NT2/D1 (cell line): ENCODE data around the gene DLG2.
A peak's percentile ranks its signal among the peaks of the same experiment; 100 is the strongest.

Experiments
- DNase-seq: peaks from one replicate; pipeline ENCODE4 v3.0.0-alpha.2; 2011; ENCODE audit warnings: low read depth, low spot score
- H3K27me3 ChIP-seq: 2 replicates; pipeline ENCODE4 v1.6.0; 2011; ENCODE audit warnings: mild to moderate bottlenecking; ENCODE audit not compliant: insufficient read length, insufficient read depth
- H3K36me3 ChIP-seq: 2 replicates; pipeline ENCODE4 v1.6.1; 2011; ENCODE audit warnings: mild to moderate bottlenecking, low read length, mixed read lengths; ENCODE audit not compliant: insufficient read depth, insufficient read length
- H3K4me1 ChIP-seq: 2 replicates; pipeline ENCODE4 v1.5.1; 2011; ENCODE audit not compliant: insufficient read depth, insufficient read length
- H3K4me3 ChIP-seq: 2 replicates; pipeline ENCODE4 v1.5.1; 2011; ENCODE audit warnings: low read depth; ENCODE audit not compliant: insufficient read length
- H3K9ac ChIP-seq: 2 replicates; pipeline ENCODE4 v1.6.0; 2011; ENCODE audit warnings: low read depth; ENCODE audit not compliant: insufficient read length
- H3K9me3 ChIP-seq: 2 replicates; pipeline ENCODE4 v1.5.1; 2011; ENCODE audit warnings: mild to moderate bottlenecking, low read length; ENCODE audit not compliant: insufficient read depth
- SUZ12 ChIP-seq: IDR thresholded peaks from 2 replicates; pipeline ENCODE4 v1.6.1; 2011; ENCODE audit not compliant: insufficient read length, insufficient read depth; ENCODE audit errors: extremely low read depth
- YY1 ChIP-seq: IDR thresholded peaks from 2 replicates; pipeline ENCODE4 v1.6.1; 2011; ENCODE audit not compliant: insufficient read length, insufficient read depth
- ZNF274 ChIP-seq: IDR thresholded peaks from 2 replicates; pipeline ENCODE4 v1.6.1; 2011; ENCODE audit warnings: mild to moderate bottlenecking, low read depth, low read length

DLG2 gene

GRCh38 chr11:84355911-84356310, 1271.2 kb downstream of the DLG2 start:
- no peaks in the 10 kb centered on the region for H3K9me3 ChIP-seq
- no peak for DNase-seq
- H3K9ac ChIP-seq: no peak overlapping the region
- H3K36me3 ChIP-seq: no peaks in the 10 kb centered on the region
- no peaks in the 10 kb centered on the region for H3K27me3 ChIP-seq
- H3K4me1 ChIP-seq: no peaks in the 10 kb centered on the region
- TF ChIP-seq YY1: no peak
- no peak for TF ChIP-seq ZNF274
- TF ChIP-seq SUZ12: no peak
- no peak overlapping the region for H3K4me3 ChIP-seq

DNA sequence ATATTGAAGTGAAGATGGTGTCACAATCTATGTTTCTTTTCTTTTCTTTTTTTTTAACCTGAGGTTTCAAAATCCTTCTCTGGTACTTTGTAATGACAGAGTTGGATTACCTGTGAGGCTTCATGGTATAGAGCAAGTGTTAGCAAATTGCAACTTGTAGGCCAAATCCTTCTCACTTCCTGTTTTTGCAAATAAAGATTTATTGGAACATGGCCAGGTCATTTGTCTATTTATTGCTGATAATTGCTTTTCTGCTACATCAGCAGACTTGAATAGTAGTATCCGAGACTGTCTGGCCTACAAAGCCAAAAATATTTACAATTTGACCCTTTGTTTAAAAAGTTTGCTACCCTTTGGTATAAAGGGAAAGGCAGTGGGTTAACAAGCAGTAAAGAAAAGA, 1281.5 kb downstream of the DLG2 start:
- H3K27me3 ChIP-seq: no peaks in the 10 kb centered on the region
- DNase-seq: no peak
- no peak overlapping the region for H3K4me3 ChIP-seq
- TF ChIP-seq YY1 (no peak), ZNF274 (no peak), SUZ12 (no peak)
- no peaks in the 10 kb centered on the region for H3K4me1 ChIP-seq
- no peaks in the 10 kb centered on the region for H3K9me3 ChIP-seq
- no peaks in the 10 kb centered on the region for H3K36me3 ChIP-seq
- H3K9ac ChIP-seq: no peak overlapping the region

DNA sequence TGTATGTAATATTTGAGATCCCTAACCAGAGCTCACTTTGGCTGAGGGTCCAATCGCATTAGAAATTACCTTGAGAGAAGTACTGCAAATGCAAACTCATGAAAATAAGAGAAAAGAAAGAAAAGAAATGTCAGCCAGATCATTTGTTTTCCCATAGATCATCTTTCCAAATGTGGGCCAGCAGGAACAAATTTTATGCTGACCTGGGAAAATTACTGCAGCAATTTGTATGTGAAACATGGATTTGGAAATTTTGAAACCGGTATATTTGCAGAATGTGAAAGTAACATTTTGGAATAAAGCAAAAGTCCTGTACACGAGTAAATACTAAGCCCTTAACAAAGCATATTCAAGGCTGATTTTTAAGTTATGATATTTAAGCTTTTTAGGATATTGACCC, 1282.1 kb downstream of the DLG2 start:
- no peaks in the 10 kb centered on the region for H3K4me1 ChIP-seq
- H3K9me3 ChIP-seq: no peaks in the 10 kb centered on the region
- H3K36me3 ChIP-seq: no peaks in the 10 kb centered on the region
- TF ChIP-seq ZNF274 (no peak), YY1 (no peak), SUZ12 (no peak)
- no peak for DNase-seq
- H3K4me3 ChIP-seq: no peak overlapping the region
- H3K9ac ChIP-seq: no peak overlapping the region
- no peaks in the 10 kb centered on the region for H3K27me3 ChIP-seq

DNA sequence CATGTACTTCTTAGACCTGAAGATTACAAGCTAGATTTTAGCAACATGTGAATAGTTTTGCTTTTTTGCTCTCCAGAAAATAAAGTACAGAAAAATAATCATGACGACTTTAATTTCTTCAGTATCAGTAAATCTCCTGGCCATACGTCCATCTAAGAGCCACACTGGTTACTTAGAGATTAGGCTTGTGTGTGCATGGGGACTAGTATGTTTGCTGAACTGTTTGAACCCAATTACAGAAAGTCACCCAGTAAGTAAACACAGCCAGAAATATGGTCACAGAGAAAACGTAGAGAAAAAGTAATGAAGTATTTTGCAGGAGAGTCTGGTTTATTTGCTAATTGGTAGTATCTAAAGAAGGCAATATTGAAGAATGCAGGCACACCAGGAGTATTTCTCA, 1287.3 kb downstream of the DLG2 start:
- TF ChIP-seq ZNF274: no peak
- TF ChIP-seq SUZ12: no peak
- no peak for TF ChIP-seq YY1
- Histone ChIP-seq H3K36me3 (no peaks in the 10 kb centered on the region), H3K27me3 (no peaks in the 10 kb centered on the region), H3K9ac (no peak overlapping the region), H3K9me3 (no peaks in the 10 kb centered on the region), H3K4me3 (no peak overlapping the region), H3K4me1 (no peaks in the 10 kb centered on the region)
- DNase-seq: no peak

- no peak for DNase-seq
- TF ChIP-seq SUZ12 (no peak), ZNF274 (no peak), YY1 (no peak)
- no peak overlapping the region for H3K4me3 ChIP-seq
- H3K9me3 ChIP-seq: no peaks in the 10 kb centered on the region
- no peaks in the 10 kb centered on the region for H3K36me3 ChIP-seq
- no peaks in the 10 kb centered on the region for H3K27me3 ChIP-seq
- H3K9ac ChIP-seq: no peak overlapping the region
- H3K4me1 ChIP-seq: no peaks in the 10 kb centered on the region
Measured at GRCh38 chr11:84333221-84333620, 1293.9 kb downstream of the DLG2 start.

DNA sequence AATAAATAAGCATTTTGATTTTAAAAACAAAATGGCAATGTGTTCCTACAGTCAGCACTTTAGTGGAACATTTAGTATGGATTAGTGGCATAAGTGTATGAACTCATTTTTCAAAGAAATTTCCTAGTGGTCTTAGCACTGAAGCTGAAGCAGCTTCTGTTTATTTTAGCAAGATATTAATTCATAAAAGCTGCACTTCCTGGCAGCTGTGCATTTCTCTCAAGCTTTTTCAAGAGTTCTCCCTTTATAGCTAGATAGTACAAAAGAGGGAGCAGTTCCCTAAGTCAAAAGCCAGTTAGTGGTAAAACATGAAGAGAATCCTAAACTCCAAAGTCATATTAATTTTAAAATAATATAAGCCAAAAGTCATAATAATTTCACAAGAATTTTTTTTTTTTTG, 1304.9 kb downstream of the DLG2 start:
- no peaks in the 10 kb centered on the region for H3K27me3 ChIP-seq
- H3K9me3 ChIP-seq: no peaks in the 10 kb centered on the region
- no peaks in the 10 kb centered on the region for H3K4me1 ChIP-seq
- no peak overlapping the region for H3K4me3 ChIP-seq
- H3K36me3 ChIP-seq: no peaks in the 10 kb centered on the region
- no peak for TF ChIP-seq YY1
- no peak for TF ChIP-seq ZNF274
- TF ChIP-seq SUZ12: no peak
- DNase-seq: no peak
- no peak overlapping the region for H3K9ac ChIP-seq

DNA sequence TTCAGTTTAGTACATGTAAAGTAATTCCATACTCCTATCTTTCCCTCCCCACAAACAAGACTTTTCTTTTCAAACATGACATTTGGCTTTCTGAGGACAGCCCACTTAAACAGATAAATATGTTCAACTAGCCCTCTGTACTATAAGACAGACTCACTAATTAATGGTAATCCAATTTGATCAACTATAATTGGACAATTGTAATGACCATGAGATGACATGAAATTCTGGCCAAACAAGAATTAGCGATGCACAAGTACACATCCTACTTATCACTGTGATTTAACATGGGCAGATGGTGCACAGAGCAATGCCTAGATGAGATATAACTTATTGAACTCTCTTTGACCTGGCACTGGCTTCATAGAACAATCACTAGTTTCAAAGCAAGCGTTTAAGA, 1307.3 kb downstream of the DLG2 start:
- Histone ChIP-seq H3K4me1 (no peaks in the 10 kb centered on the region), H3K27me3 (no peaks in the 10 kb centered on the region), H3K4me3 (no peak overlapping the region), H3K9ac (no peak overlapping the region), H3K36me3 (no peaks in the 10 kb centered on the region), H3K9me3 (no peaks in the 10 kb centered on the region)
- DNase-seq: no peak
- TF ChIP-seq SUZ12 (no peak), ZNF274 (no peak), YY1 (no peak)

GRCh38 chr11:84316866-84317555, 1310.1 kb downstream of the DLG2 start:
- H3K9me3 ChIP-seq: no peaks in the 10 kb centered on the region
- no peak overlapping the region for H3K9ac ChIP-seq
- peak; percentile 1 for DNase-seq
- H3K27me3 ChIP-seq: no peaks in the 10 kb centered on the region
- H3K36me3 ChIP-seq: no peaks in the 10 kb centered on the region
- H3K4me3 ChIP-seq: no peak overlapping the region
- H3K4me1 ChIP-seq: no peaks in the 10 kb centered on the region
- TF ChIP-seq YY1 (no peak), SUZ12 (no peak), ZNF274 (no peak)
